Endometrium (tissue), 2 donors: Measurements from ENCODE around the gene CD276.
"Not testable (repeated sequence)": the region's sequence is repeated elsewhere in the genome, so short reads cannot be mapped to it uniquely, and the experiment has no call there.

Experiments
- FAIRE-seq: peaks from 2 replicates; lab custom pipeline; 2012; peaks lifted over from hg19 to GRCh38; lab: Jason Lieb, UNC
- donor health status: control.
- donor health status: control.

The CD276 gene

GRCh38 chr15:73683777-73684580 is at the start of gene CD276:
TSS of gene CD276 (plus strand) at chr15:73684383. CDS start at chr15:73699640, 15,257 bp downstream.
- FAIRE-seq = no peak

- no peak for FAIRE-seq
Observed at GRCh38 chr15:73637527-73637926, 46.7 kb upstream of the CD276 start.

GRCh38 chr15:73639464-73639863 is 44.7 kb upstream of the CD276 start:
- not testable (repeated sequence) for FAIRE-seq

- FAIRE-seq = no peak
Observed at GRCh38 chr15:73647259-73648013, 36.7 kb upstream of the CD276 start.

GRCh38 chr15:73648014-73648295 is 36.2 kb upstream of the CD276 start:
- FAIRE-seq = no peak

GRCh38 chr15:73650416-73651126 is 33.6 kb upstream of the CD276 start:
- FAIRE-seq = no peak

GRCh38 chr15:73654659-73655058 is 29.5 kb upstream of the CD276 start:
- no peak for FAIRE-seq

GRCh38 chr15:73655724-73656123 is 28.5 kb upstream of the CD276 start:
- no peak for FAIRE-seq

- no peak for FAIRE-seq
Observed at GRCh38 chr15:73658645-73659044, 25.5 kb upstream of the CD276 start.

GRCh38 chr15:73660455-73660854 is 23.7 kb upstream of the CD276 start:
- FAIRE-seq = no peak

GRCh38 chr15:73674587-73674986 is 9.6 kb upstream of the CD276 start:
- no peak for FAIRE-seq

GRCh38 chr15:73677146-73677607 is 7.0 kb upstream of the CD276 start:
- FAIRE-seq = no peak

GRCh38 chr15:73677733-73678132 is 6.5 kb upstream of the CD276 start:
- FAIRE-seq = no peak

- no peak for FAIRE-seq
Observed at GRCh38 chr15:73678498-73678897, 5.7 kb upstream of the CD276 start.

- no peak for FAIRE-seq
Observed at GRCh38 chr15:73679180-73679579, 5.0 kb upstream of the CD276 start.

- FAIRE-seq = no peak
Observed at GRCh38 chr15:73679964-73680363, 4.2 kb upstream of the CD276 start.

GRCh38 chr15:73680549-73680948 is 3.6 kb upstream of the CD276 start:
- FAIRE-seq = no peak

GRCh38 chr15:73681063-73681462 is 3.1 kb upstream of the CD276 start:
- no peak for FAIRE-seq

GRCh38 chr15:73681856-73682599 is 2.2 kb upstream of the CD276 start:
- FAIRE-seq = no peak

- FAIRE-seq = no peak
Observed at GRCh38 chr15:73682600-73683090, 1.5 kb upstream of the CD276 start.

GRCh38 chr15:73683257-73683776 is 866 bp upstream of the CD276 start:
- FAIRE-seq = no peak
